Nephron progenitor cell (in vitro differentiated cells): Measurements from ENCODE around the gene NAT14.
A peak's percentile ranks its signal among the peaks of the same experiment; 100 is the strongest.

ENCODE experiments used
- DNase-seq: peaks from one replicate; pipeline ENCODE4 v3.0.0; 2021
- H3K27ac Mint-ChIP-seq: 2 replicates; pipeline ENCODE4 v1.8.0; 2021; ENCODE audit warnings: mild to moderate bottlenecking, moderate library complexity, mixed read lengths
- H3K27me3 Mint-ChIP-seq: 2 replicates; pipeline ENCODE4 v1.8.0; 2021; ENCODE audit warnings: mild to moderate bottlenecking, low read depth, mixed read lengths; ENCODE audit not compliant: poor library complexity
- H3K36me3 Mint-ChIP-seq: 2 replicates; pipeline ENCODE4 v1.8.0; 2021; ENCODE audit warnings: low read depth, mixed read lengths
- H3K4me1 Mint-ChIP-seq: 2 replicates; pipeline ENCODE4 v1.8.0; 2021; ENCODE audit warnings: mixed read lengths
- H3K4me3 Mint-ChIP-seq: 2 replicates; pipeline ENCODE4 v1.8.0; 2021; ENCODE audit warnings: mild to moderate bottlenecking, moderate library complexity, mixed read lengths
- H3K9me3 Mint-ChIP-seq: 2 replicates; pipeline ENCODE4 v1.8.0; 2021; ENCODE audit warnings: mild to moderate bottlenecking, moderate library complexity, mixed read lengths
- CTCF ChIP-seq: fragments of 200-600 bp; sonication (generic); IDR thresholded peaks from 2 replicates; pipeline ENCODE4 v1.5.0; 2021; ENCODE audit warnings: antibody characterized with exemption

The NAT14 gene

GRCh38 chr19:55482156-55482961 lies 2.6 kb upstream of the NAT14 start:
- peaks cover under 1% of the 10 kb centered on the region for H3K27me3 Mint-ChIP-seq
- peaks cover 52% of the 10 kb centered on the region for H3K4me1 Mint-ChIP-seq
- no peak for TF ChIP-seq CTCF
- H3K27ac Mint-ChIP-seq = no peak overlapping the region
- H3K9me3 Mint-ChIP-seq = no peaks in the 10 kb centered on the region
- DNase-seq = no peak
- H3K36me3 Mint-ChIP-seq = peaks cover 7% of the 10 kb centered on the region
- no peak overlapping the region for H3K4me3 Mint-ChIP-seq

GRCh38 chr19:55482967-55483705 lies 1.9 kb upstream of the NAT14 start:
- no peak overlapping the region for H3K4me3 Mint-ChIP-seq

GRCh38 chr19:55483706-55484592 lies 1.0 kb upstream of the NAT14 start:
- Mint-ChIP-seq H3K4me1 (peaks cover 46% of the 10 kb centered on the region), H3K9me3 (no peaks in the 10 kb centered on the region), H3K36me3 (peaks cover 7% of the 10 kb centered on the region), H3K27ac (no peak overlapping the region), H3K4me3 (peak overlapping the region; percentile 73), H3K27me3 (peaks cover 3% of the 10 kb centered on the region)
- no peak for TF ChIP-seq CTCF
- DNase-seq = no peak

More at GRCh38 chr19:55482967-55483705, 1.9 kb upstream of the NAT14 start:
- peaks cover 49% of the 10 kb centered on the region for H3K4me1 Mint-ChIP-seq
- H3K27me3 Mint-ChIP-seq = peaks cover 3% of the 10 kb centered on the region
- peaks cover 7% of the 10 kb centered on the region for H3K36me3 Mint-ChIP-seq
- no peak overlapping the region for H3K27ac Mint-ChIP-seq
- H3K9me3 Mint-ChIP-seq = no peaks in the 10 kb centered on the region
- TF ChIP-seq CTCF = no peak
- no peak for DNase-seq

GRCh38 chr19:55485439-55486011 lies 537 bp downstream of the NAT14 start:
- no peak for TF ChIP-seq CTCF
- Mint-ChIP-seq H3K4me3 (peak overlapping the region; percentile 91), H3K9me3 (no peaks in the 10 kb centered on the region), H3K27me3 (peaks cover 3% of the 10 kb centered on the region), H3K4me1 (peaks cover 31% of the 10 kb centered on the region), H3K36me3 (no peaks in the 10 kb centered on the region), H3K27ac (no peak overlapping the region)
- no peak for DNase-seq

GRCh38 chr19:55486043-55486970 lies 1.3 kb downstream of the NAT14 start:
- Mint-ChIP-seq H3K4me1 (peaks cover 28% of the 10 kb centered on the region), H3K27ac (peak overlapping the region; percentile 98), H3K36me3 (no peaks in the 10 kb centered on the region), H3K4me3 (peak overlapping the region; percentile 91), H3K9me3 (no peaks in the 10 kb centered on the region), H3K27me3 (peaks cover 3% of the 10 kb centered on the region)
- DNase-seq = no peak
- TF ChIP-seq CTCF = no peak
